Immature natural killer cell (primary cell): ENCODE data around the gene MRGPRX2. TPM values are rescaled to one million over a fixed set of nuclear protein-coding genes. Genes with fewer than 3 reads are reported as not detected.
A peak's percentile ranks its signal among the peaks of the same experiment; 100 is the strongest.

Experiments
- DNase-seq, 3 donors: peaks; one replicate each; pipeline ENCODE4 v3.0.0; 2022; ENCODE audit warnings: mixed read lengths in 1 of 3
- H3K27ac Mint-ChIP-seq, 6 donors: one replicate each; pipeline ENCODE4 v1.8.0; 2020; ENCODE audit warnings: mixed read lengths in 6 of 6, mild to moderate bottlenecking in 5 of 6, inconsistent platforms in 4 of 6, moderate library complexity in 3 of 6
- H3K27me3 Mint-ChIP-seq, 3 donors: one replicate each; pipeline ENCODE4 v1.8.0; 2020 to 2021; ENCODE audit warnings: low read depth in 3 of 3, mild to moderate bottlenecking in 3 of 3, mixed read lengths in 3 of 3, moderate library complexity in 3 of 3, inconsistent platforms in 1 of 3
- H3K36me3 Mint-ChIP-seq, 3 donors: one replicate each; pipeline ENCODE4 v1.8.0; 2020; ENCODE audit warnings: mixed read lengths in 3 of 3, inconsistent platforms in 2 of 3, mild to moderate bottlenecking in 2 of 3
- H3K4me1 Mint-ChIP-seq, 2 donors: one replicate each; pipeline ENCODE4 v1.8.0; 2020; ENCODE audit warnings: inconsistent platforms in 2 of 2, mild to moderate bottlenecking in 2 of 2, mixed read lengths in 2 of 2, moderate library complexity in 1 of 2
- H3K4me3 Mint-ChIP-seq, 5 donors: one replicate each; pipeline ENCODE4 v1.8.0; 2020; ENCODE audit warnings: mild to moderate bottlenecking in 5 of 5, mixed read lengths in 5 of 5, inconsistent platforms in 3 of 5, moderate library complexity in 3 of 5
- H3K9me3 Mint-ChIP-seq, 6 donors: one replicate each; pipeline ENCODE4 v1.8.0; 2020; ENCODE audit warnings: mild to moderate bottlenecking in 6 of 6, mixed read lengths in 6 of 6, inconsistent platforms in 4 of 6, moderate library complexity in 3 of 6
- polyA plus RNA-seq, 3 donors: library from polyadenylated mRNA; unstranded; fragments of 300-500 nt; fragmentation: Illumina TruSeq; gene quantifications; one replicate each; pipeline ENCODE4 v1.2.3, GENCODE V29; 2021

The MRGPRX2 gene
- polyA plus RNA-seq, result under 1 TPM in 1 of 3 donors, not detected in 2; 0.40 TPM

GRCh38 chr11:19060629-19061028 lies at the start of gene MRGPRX2:
Gene MRGPRX2, minus strand, starts transcription at chr11:19060717. Its CDS starts 4,315 bp downstream, at chr11:19056402.
- Mint-ChIP-seq H3K27ac (peak within 1 kb of the TSS; percentile 39 to 86 (median 72)), H3K27me3 (peaks cover 0 to 3% (median 2%) of the 10 kb centered on the region in 3 donors), H3K9me3 (no peaks in the 10 kb centered on the region), H3K4me3 (peak within 1 kb of the TSS; percentile 62 to 85 (median 73)), H3K36me3 (no peaks in the 10 kb centered on the region), H3K4me1 (peaks cover 37 to 52% of the 10 kb centered on the region in 2 donors)
- DNase-seq, result peak; percentile 13 to 22 (median 19)

DNA sequence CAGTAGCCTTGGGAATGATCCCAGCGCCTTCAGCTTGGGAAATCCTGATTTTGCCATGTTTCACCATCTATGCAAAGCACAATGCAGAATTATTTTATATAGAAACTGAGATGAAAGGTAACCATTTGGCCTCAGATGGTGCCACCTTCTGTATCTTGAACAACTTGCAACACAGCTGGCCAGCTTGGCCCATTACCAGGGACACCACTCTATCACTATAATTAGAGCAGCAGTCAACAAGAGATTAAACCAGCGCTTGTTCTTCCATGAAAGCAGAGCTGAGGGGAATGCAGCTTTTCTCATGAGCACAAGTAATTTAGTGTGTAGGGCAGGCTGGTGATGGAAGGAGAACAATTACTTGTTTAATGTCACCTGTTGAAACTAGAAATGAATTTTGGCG lies 49.8 kb upstream of the MRGPRX2 start:
- Mint-ChIP-seq H3K27me3 (peaks cover 2 to 14% (median 6%) of the 10 kb centered on the region in 3 donors), H3K4me1 (no peaks in the 10 kb centered on the region), H3K36me3 (no peaks in the 10 kb centered on the region), H3K4me3 (no peak overlapping the region), H3K27ac (no peak overlapping the region), H3K9me3 (no peaks in the 10 kb centered on the region)
- DNase-seq, result no peak

GRCh38 chr11:19107125-19107524 lies 46.6 kb upstream of the MRGPRX2 start:
- DNase-seq, result no peak
- Mint-ChIP-seq H3K4me1 (no peaks in the 10 kb centered on the region), H3K27ac (no peak overlapping the region), H3K4me3 (no peak overlapping the region), H3K36me3 (no peaks in the 10 kb centered on the region), H3K27me3 (peaks cover 2 to 14% (median 10%) of the 10 kb centered on the region in 3 donors), H3K9me3 (no peaks in the 10 kb centered on the region)

GRCh38 chr11:19105011-19105410 lies 44.5 kb upstream of the MRGPRX2 start:
- DNase-seq, result no peak
- Mint-ChIP-seq H3K9me3 (no peaks in the 10 kb centered on the region), H3K27me3 (peaks cover 2 to 10% (median 3%) of the 10 kb centered on the region in 3 donors), H3K4me1 (no peaks in the 10 kb centered on the region), H3K27ac (no peak overlapping the region), H3K4me3 (no peak overlapping the region), H3K36me3 (no peaks in the 10 kb centered on the region)

- Mint-ChIP-seq H3K4me1 (no peaks in the 10 kb centered on the region), H3K36me3 (no peaks in the 10 kb centered on the region), H3K27ac (no peak overlapping the region), H3K4me3 (no peak overlapping the region), H3K9me3 (no peaks in the 10 kb centered on the region), H3K27me3 (peaks cover 2 to 6% (median 5%) of the 10 kb centered on the region in 3 donors)
- no peak for DNase-seq
Observed at GRCh38 chr11:19102521-19102900, 42.0 kb upstream of the MRGPRX2 start.

DNA sequence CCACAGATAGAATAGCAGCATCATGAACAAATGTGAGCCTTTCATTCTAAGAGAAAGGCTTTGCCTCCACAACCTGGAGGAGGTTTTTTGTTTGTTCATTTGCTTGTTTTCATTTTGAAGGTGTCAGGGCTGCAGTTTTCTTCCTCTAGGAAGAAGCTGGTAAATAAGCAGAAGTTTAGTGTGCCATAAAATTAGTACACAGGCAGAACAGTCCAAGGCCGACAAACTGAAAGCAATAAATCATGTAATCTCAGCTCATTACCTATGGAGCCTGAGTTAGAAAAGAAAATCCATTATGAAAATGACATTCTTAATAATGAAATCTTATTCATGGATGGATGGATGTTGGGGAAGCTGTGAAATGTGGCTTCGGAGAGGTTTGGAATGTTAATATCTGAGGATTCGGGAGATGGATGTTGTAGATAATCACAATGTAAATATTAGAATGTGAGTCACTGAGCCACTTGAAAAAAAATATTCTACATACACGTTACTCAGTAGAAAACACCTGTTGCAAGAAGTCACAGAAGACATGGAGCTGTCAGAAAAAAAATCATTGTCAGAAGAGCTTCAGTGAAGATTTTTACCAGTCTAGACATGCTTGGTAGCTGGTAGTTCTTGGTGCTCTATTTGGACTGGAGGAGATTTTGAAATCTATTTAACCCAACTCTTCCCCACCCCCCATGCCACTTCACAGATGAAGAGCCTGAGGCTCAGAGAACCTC lies 41.4 kb upstream of the MRGPRX2 start:
- Mint-ChIP-seq H3K4me1 (no peaks in the 10 kb centered on the region), H3K27ac (no peak overlapping the region), H3K27me3 (peaks cover under 1 to 5% (median 5%) of the 10 kb centered on the region in 3 donors), H3K4me3 (no peak overlapping the region), H3K36me3 (no peaks in the 10 kb centered on the region), H3K9me3 (no peaks in the 10 kb centered on the region)
- no peak for DNase-seq

DNA sequence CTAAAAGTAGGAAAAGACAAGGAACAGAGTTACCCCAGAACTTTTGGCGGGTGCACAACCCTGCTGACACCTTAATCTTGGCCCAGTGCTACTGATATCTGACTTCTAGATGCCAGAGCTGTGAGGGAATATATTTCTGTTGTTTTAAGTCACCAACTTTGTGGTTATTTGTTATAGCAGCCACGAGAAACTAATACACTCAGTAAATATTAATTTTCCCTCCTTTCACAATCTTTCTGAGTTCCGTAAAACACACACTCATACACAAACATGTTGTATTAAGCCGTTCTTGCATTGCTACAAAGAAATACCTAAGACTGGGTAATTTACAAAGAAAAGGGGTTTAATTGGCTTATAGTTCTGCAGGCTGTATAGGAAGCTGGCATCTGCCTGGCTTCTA lies 40.4 kb upstream of the MRGPRX2 start:
- H3K27ac Mint-ChIP-seq, result no peak overlapping the region
- H3K27me3 Mint-ChIP-seq, result peaks cover 0 to 4% (median 4%) of the 10 kb centered on the region in 3 donors

DNA sequence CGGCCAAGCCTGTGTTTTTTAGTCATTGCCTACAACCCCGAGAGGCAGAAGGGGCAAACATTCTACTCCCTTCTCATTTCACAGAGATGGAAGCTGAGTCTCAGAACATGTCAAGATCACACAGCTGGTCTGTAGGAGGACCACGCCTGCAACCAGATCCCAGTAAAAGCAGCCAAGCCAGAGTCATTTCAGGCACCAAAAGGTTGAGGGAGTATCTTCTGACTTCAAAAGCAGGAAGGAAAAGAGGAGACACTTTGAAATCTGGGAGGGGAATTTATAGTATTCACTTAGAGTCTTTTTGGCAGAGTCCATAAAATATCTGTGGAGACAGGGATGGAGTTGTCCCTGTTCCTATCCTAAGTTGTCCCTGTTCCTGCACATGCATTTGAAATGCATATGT lies 38.6 kb upstream of the MRGPRX2 start:
- no peak overlapping the region for H3K27ac Mint-ChIP-seq
- H3K4me3 Mint-ChIP-seq, result no peak overlapping the region
- peaks cover 2 to 6% (median 3%) of the 10 kb centered on the region in 3 donors for H3K27me3 Mint-ChIP-seq
- no peak for DNase-seq
- H3K36me3 Mint-ChIP-seq, result no peaks in the 10 kb centered on the region
- H3K9me3 Mint-ChIP-seq, result no peaks in the 10 kb centered on the region
- H3K4me1 Mint-ChIP-seq, result no peaks in the 10 kb centered on the region

More for the DNA sequence above, 40.4 kb upstream of the MRGPRX2 start:
- Mint-ChIP-seq H3K4me3 (no peak overlapping the region), H3K36me3 (no peaks in the 10 kb centered on the region), H3K9me3 (no peaks in the 10 kb centered on the region), H3K4me1 (no peaks in the 10 kb centered on the region)
- DNase-seq, result no peak

DNA sequence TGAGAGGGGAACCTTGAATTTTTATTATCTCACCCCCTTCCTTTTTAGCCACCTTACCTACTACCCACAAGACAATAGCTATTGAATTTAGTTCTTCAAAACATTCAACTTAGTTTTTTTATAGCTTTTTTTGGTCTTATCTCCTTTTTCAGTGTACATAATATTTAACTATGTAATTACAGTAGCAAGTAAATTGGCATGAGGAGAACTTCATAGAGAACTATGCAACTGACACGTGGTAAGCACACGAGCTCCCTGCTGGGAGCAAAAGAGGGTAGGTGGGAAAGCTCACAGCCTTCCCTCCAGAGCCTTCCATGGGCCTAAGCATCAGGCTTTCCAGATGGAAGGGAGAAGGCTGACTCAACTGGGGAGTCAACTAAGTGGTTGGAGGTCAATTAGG lies 34.3 kb upstream of the MRGPRX2 start:
- H3K4me1 Mint-ChIP-seq, result no peaks in the 10 kb centered on the region
- no peaks in the 10 kb centered on the region for H3K36me3 Mint-ChIP-seq
- no peak overlapping the region for H3K27ac Mint-ChIP-seq
- no peaks in the 10 kb centered on the region for H3K9me3 Mint-ChIP-seq
- no peak overlapping the region for H3K4me3 Mint-ChIP-seq
- peaks cover 2 to 14% (median 7%) of the 10 kb centered on the region in 3 donors for H3K27me3 Mint-ChIP-seq
- no peak for DNase-seq

DNA sequence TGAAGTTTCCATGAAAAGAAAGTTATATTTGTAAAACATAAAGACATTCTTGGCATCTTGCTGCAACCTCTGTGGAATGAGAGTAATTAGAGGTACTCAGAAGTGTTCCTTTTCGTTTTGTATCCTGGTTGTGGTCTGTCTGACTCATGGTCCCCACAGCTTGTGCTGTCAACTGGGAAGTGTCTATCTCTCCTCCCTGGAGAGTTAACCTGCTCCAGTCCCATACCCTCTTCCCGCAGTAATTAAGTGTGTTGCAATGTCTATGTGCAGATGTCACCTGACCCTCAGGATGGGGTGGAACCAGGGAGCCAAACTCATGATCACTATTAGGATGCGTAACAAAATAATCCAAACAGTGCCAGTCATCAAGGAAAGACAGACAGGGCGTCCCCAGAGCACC lies 33.5 kb upstream of the MRGPRX2 start:
- H3K4me3 Mint-ChIP-seq, result no peak overlapping the region
- H3K4me1 Mint-ChIP-seq, result no peaks in the 10 kb centered on the region
- H3K9me3 Mint-ChIP-seq, result no peaks in the 10 kb centered on the region
- H3K27ac Mint-ChIP-seq, result no peak overlapping the region
- DNase-seq, result no peak
- no peaks in the 10 kb centered on the region for H3K36me3 Mint-ChIP-seq
- peaks cover 2 to 13% (median 10%) of the 10 kb centered on the region in 3 donors for H3K27me3 Mint-ChIP-seq

DNA sequence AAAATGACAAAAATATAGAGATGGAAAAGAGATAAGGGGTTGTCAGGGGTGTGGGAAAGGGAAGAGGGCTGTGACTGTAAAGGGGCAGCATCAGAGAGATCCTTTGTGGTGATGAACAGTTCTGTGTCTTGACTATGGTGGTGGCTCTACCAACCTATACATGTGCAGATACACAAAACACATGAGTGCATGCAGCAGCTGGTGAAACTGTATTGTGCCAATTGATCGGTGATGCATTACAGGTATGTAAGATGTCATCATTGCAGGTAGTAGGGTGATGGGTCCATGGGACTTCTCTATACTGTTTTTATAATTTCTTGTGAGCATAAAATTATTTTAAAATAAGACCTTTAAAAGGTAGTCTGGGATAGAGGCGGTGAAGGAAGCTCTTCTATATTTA lies 32.3 kb upstream of the MRGPRX2 start:
- DNase-seq, result no peak

GRCh38 chr11:19092342-19092741 lies 31.8 kb upstream of the MRGPRX2 start:
- peaks cover 2 to 13% (median 10%) of the 10 kb centered on the region in 3 donors for H3K27me3 Mint-ChIP-seq
- H3K4me1 Mint-ChIP-seq, result no peaks in the 10 kb centered on the region
- no peaks in the 10 kb centered on the region for H3K9me3 Mint-ChIP-seq
- H3K27ac Mint-ChIP-seq, result no peak overlapping the region
- no peaks in the 10 kb centered on the region for H3K36me3 Mint-ChIP-seq
- H3K4me3 Mint-ChIP-seq, result no peak overlapping the region
- no peak for DNase-seq

More for the DNA sequence above, 32.3 kb upstream of the MRGPRX2 start:
- H3K4me3 Mint-ChIP-seq, result no peak overlapping the region
- peaks cover 2 to 16% (median 10%) of the 10 kb centered on the region in 3 donors for H3K27me3 Mint-ChIP-seq
- no peaks in the 10 kb centered on the region for H3K4me1 Mint-ChIP-seq
- H3K9me3 Mint-ChIP-seq, result no peaks in the 10 kb centered on the region
- no peaks in the 10 kb centered on the region for H3K36me3 Mint-ChIP-seq
- H3K27ac Mint-ChIP-seq, result no peak overlapping the region

GRCh38 chr11:19091366-19091765 lies 30.8 kb upstream of the MRGPRX2 start:
- Mint-ChIP-seq H3K4me1 (no peaks in the 10 kb centered on the region), H3K27me3 (peaks cover 2 to 13% (median 10%) of the 10 kb centered on the region in 3 donors), H3K9me3 (no peaks in the 10 kb centered on the region), H3K4me3 (no peak overlapping the region), H3K36me3 (no peaks in the 10 kb centered on the region), H3K27ac (no peak overlapping the region)
- no peak for DNase-seq

DNA sequence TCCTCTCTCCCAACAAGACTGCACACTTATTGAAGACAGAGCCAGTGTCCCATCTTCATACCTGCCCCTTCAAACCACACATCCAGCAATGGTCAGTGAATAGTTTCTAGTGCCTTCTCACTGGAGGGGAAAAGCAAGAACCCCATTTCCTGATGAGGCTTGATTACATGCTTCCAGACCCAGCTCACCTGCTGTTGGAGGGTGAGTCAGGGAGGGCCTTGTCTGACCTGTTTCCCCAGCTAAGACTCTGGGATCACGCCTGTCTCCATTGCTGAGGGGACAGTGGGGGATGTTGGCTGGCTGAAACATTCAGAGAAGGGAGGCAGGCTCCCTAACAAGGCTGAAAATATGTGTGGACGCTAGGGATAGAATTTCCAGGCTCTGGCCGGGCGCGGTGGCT lies 28.9 kb upstream of the MRGPRX2 start:
- no peak for DNase-seq
- Mint-ChIP-seq H3K27me3 (peaks cover 2 to 13% (median 8%) of the 10 kb centered on the region in 3 donors), H3K4me1 (no peaks in the 10 kb centered on the region), H3K27ac (no peak overlapping the region), H3K36me3 (no peaks in the 10 kb centered on the region), H3K4me3 (no peak overlapping the region), H3K9me3 (no peaks in the 10 kb centered on the region)

GRCh38 chr11:19088791-19089190 lies 28.3 kb upstream of the MRGPRX2 start:
- Mint-ChIP-seq H3K27me3 (peaks cover 4 to 11% (median 8%) of the 10 kb centered on the region in 3 donors), H3K9me3 (no peaks in the 10 kb centered on the region)
- DNase-seq, result no peak

More at GRCh38 chr11:19088791-19089190, 28.3 kb upstream of the MRGPRX2 start:
- Mint-ChIP-seq H3K4me1 (no peaks in the 10 kb centered on the region), H3K36me3 (no peaks in the 10 kb centered on the region), H3K27ac (no peak overlapping the region), H3K4me3 (no peak overlapping the region)
